Adrenal gland (tissue), 12 donors: ENCODE data around the gene SPIRE1. TPM values are rescaled to one million over a fixed set of nuclear protein-coding genes. Genes with fewer than 3 reads are reported as not detected.

Source experiments
- DNase-seq, 7 donors: peaks; one replicate each; pipeline ENCODE4 v3.0.0-alpha.2; 2019 to 2020
- H3K27ac ChIP-seq, 5 donors: fragments of 200-600 bp; sonication (generic) in 4 of 5; 1 replicate in 3 of 5; 2 replicates in 2 of 5; pipeline versions ENCODE4 v1.5.1 to v1.8.0; 2016 to 2020; ENCODE audit warnings: mild to moderate bottlenecking in 1 of 5
- H3K27me3 ChIP-seq: fragments of 200-600 bp; 2 replicates; pipeline ENCODE4 v1.8.0; 2021
- H3K36me3 ChIP-seq, 2 donors: fragments of 200-600 bp; replicated peaks in 1 of 2; 1 replicate in 1 of 2; 2 replicates in 1 of 2; pipeline versions ENCODE4 v1.5.1 to v1.8.0; 2018 to 2022
- H3K4me1 ChIP-seq, 2 donors: fragments of 200-600 bp; replicated peaks in 1 of 2; 1 replicate in 1 of 2; 2 replicates in 1 of 2; pipeline versions ENCODE4 v1.5.1 to v1.8.0; 2018 to 2021
- H3K4me3 ChIP-seq, 4 donors: fragments of 200-600 bp; sonication (generic) in 3 of 4; one replicate each; pipeline ENCODE4 v1.5.1; 2016 to 2018
- H3K9me3 ChIP-seq, 3 donors: fragments of 200-600 bp; sonication (generic) in 1 of 3; replicated peaks in 1 of 3; 1 replicate in 2 of 3; 2 replicates in 1 of 3; pipeline versions ENCODE4 v1.5.1 to v1.8.0; 2016 to 2021
- CTCF ChIP-seq, 6 experiments: fragments of 450-650 bp in 4 of 6; fragments of 200-600 bp in 2 of 6; sonication (generic) in 1 of 6; IDR thresholded peaks; 1 replicate in 5 of 6; 2 replicates in 1 of 6; pipeline versions ENCODE4 v1.5.1 to v1.8.0; 2016 to 2021; ENCODE audit warnings: antibody characterized with exemption in 6 of 6, mild to moderate bottlenecking in 2 of 6, moderate library complexity in 1 of 6
- POLR2A ChIP-seq, 2 donors: fragments of 450-650 bp; IDR thresholded peaks; one replicate each; pipeline ENCODE4 v1.6.1; 2017; ENCODE audit warnings: antibody characterized with exemption in 2 of 2, mild to moderate bottlenecking in 2 of 2, moderate library complexity in 1 of 2
- WGBS, 4 donors: extraction: QIAGEN DNeasy Blood & Tissue Kit in 2 of 4; methylation state at CpG; one replicate each; pipeline versions ENCODE4 v1.1.5 to v1.1.7; 2013 to 2017; 5-methylcytosine and 5-hydroxymethylcytosine counted together
- intact Hi-C, 2 donors: fragments of 100-400 bp; cut with DNase I; formaldehyde crosslinking; loops; one replicate each; pipeline versions ENCODE4 v1.14.1 to v1.15.0; 2022 to 2023
- polyA plus RNA-seq, 3 donors: library from polyadenylated mRNA; stranded (reverse); fragments of 200-250 nt in 2 of 3; fragments of 350-450 nt in 1 of 3; fragmentation: Illumina TruSeq in 1 of 3; extraction: RNeasy Lipid Tissue Mini Kit (QIAGEN cat#74804) in 1 of 3; gene quantifications; one replicate each; pipeline ENCODE4 v1.2.3, GENCODE V29; 2013 to 2014
- total RNA-seq, 9 donors: library from RNA; depleted of rRNA in 4 of 9; stranded (reverse); fragments of >200 nt in 4 of 9; fragments of 120-200 nt in 1 of 9; fragmentation: NEBNext Ultra II Directional in 1 of 9; extraction: Animal tissue kit (Norgen Biotek cat#: 25700) in 1 of 9; gene quantifications; one replicate each; pipeline versions ENCODE4 v1.1.0 to v1.2.4, GENCODE V29; 2013 to 2023
- donor health status: healthy with polysubstance abuse.
- donor health status: Bipolar disorder and iron deficiency.
- donor health status: DM: yes; HTN: yes; CAD: no.
- donor health status: DM: no; HTN: no; CAD: no.
- donor health status: DM: no; HTN: no; CAD: no.
- donor health status: DM: yes; HTN: yes; CAD: no.

The SPIRE1 gene
- total and polyA plus RNA-seq, 12 donors, result 11.7 to 74.0 (median 45.6) TPM

GRCh38 chr18:12593866-12594265 lies 64.0 kb downstream of the SPIRE1 start:
- no peaks in the 10 kb centered on the region for H3K9me3 ChIP-seq
- 68 to 78% (median 72%) methylated on average over 8 of the region's 8 CpGs for WGBS, 4 donors
- intact Hi-C loops, result no loop called here
- no peak overlapping the region for H3K4me3 ChIP-seq
- TF ChIP-seq CTCF (IDR thresholded peaks at IDR 0.05), result no peak
- no peak for TF ChIP-seq POLR2A (IDR thresholded peaks at IDR 0.05)
- no peaks in the 10 kb centered on the region for H3K36me3 ChIP-seq
- H3K27ac ChIP-seq, result no peak overlapping the region
- DNase-seq, result no peak
- no peaks in the 10 kb centered on the region for H3K27me3 ChIP-seq
- peaks cover 29 to 65% of the 10 kb centered on the region in 2 donors for H3K4me1 ChIP-seq

- Histone ChIP-seq H3K4me1 (peaks cover 38 to 65% of the 10 kb centered on the region in 2 donors), H3K4me3 (no peak overlapping the region), H3K36me3 (no peaks in the 10 kb centered on the region), H3K9me3 (no peaks in the 10 kb centered on the region), H3K27ac (no peak overlapping the region), H3K27me3 (no peaks in the 10 kb centered on the region)
- 86 to 89% (median 88%) methylated on average over 5 of the region's 5 CpGs for WGBS, 4 donors
- no peak for TF ChIP-seq CTCF (IDR thresholded peaks at IDR 0.05)
- no peak for TF ChIP-seq POLR2A (IDR thresholded peaks at IDR 0.05)
- DNase-seq, result no peak
- intact Hi-C loops, result no loop called here
Measured at GRCh38 chr18:12592597-12593127, 65.2 kb downstream of the SPIRE1 start.

- no peaks in the 10 kb centered on the region for H3K27me3 ChIP-seq
- H3K27ac ChIP-seq, result peak overlapping the region in 4 of 5 donors; percentile 13 to 62 (median 32)
- peaks cover 33 to 55% of the 10 kb centered on the region in 2 donors for H3K4me1 ChIP-seq
- DNase-seq, result no peak
- TF ChIP-seq POLR2A (IDR thresholded peaks at IDR 0.05) (no peak), CTCF (IDR thresholded peaks at IDR 0.05) (no peak)
- no peaks in the 10 kb centered on the region for H3K9me3 ChIP-seq
- intact Hi-C loops, result no loop called here
- no peak overlapping the region for H3K4me3 ChIP-seq
- no peaks in the 10 kb centered on the region for H3K36me3 ChIP-seq
Measured at GRCh38 chr18:12589448-12589847, 68.5 kb downstream of the SPIRE1 start.

GRCh38 chr18:12586956-12587355 lies 71.0 kb downstream of the SPIRE1 start:
- Histone ChIP-seq H3K4me3 (no peak overlapping the region), H3K4me1 (peaks cover 33 to 38% of the 10 kb centered on the region in 2 donors), H3K36me3 (no peaks in the 10 kb centered on the region), H3K27ac (peak overlapping the region in 1 of 5 donors; percentile 14), H3K27me3 (no peaks in the 10 kb centered on the region), H3K9me3 (no peaks in the 10 kb centered on the region)
- intact Hi-C loops, result no loop called here
- 67 to 82% (median 73%) methylated on average over 1 of the region's 1 CpG for WGBS, 4 donors
- no peak for TF ChIP-seq POLR2A (IDR thresholded peaks at IDR 0.05)
- no peak for TF ChIP-seq CTCF (IDR thresholded peaks at IDR 0.05)
- no peak for DNase-seq
